Lower leg skin (tissue), 3 donors: Measurements from ENCODE around the gene DGCR2.

ENCODE experiments used
- CTCF ChIP-seq, 3 donors: fragments of 450-650 bp; IDR thresholded peaks; one replicate each; pipeline ENCODE4 v1.5.1; 2016; ENCODE audit warnings: antibody characterized with exemption in 3 of 3, mild to moderate bottlenecking in 3 of 3, moderate library complexity in 2 of 3
- POLR2A ChIP-seq, 2 donors: fragments of 450-650 bp; IDR thresholded peaks; one replicate each; pipeline ENCODE4 v1.6.1; 2016 to 2017; ENCODE audit warnings: antibody characterized with exemption in 2 of 2, mild to moderate bottlenecking in 1 of 2, moderate library complexity in 1 of 2

- TF ChIP-seq CTCF (IDR thresholded peaks at IDR 0.05) (no peak), POLR2A (IDR thresholded peaks at IDR 0.05) (no peak)
These were observed 126.9 kb downstream of the DGCR2 start for GRCh38 chr22:18995327-18995711.
